OCI-LY1 (cell line): ENCODE results near the gene GPR27.

ENCODE experiments used
- H2AFZ ChIP-seq: fragments of 200-600 bp; sonication (generic), shearing (Covaris generic); 2 replicates; pipeline ENCODE4 v1.6.0; 2014; ENCODE audit warnings: antibody characterized with exemption, mild to moderate bottlenecking, low read length
- H3F3A ChIP-seq: fragments of 200-600 bp; sonication (generic), shearing (Covaris generic); 2 replicates; pipeline ENCODE4 v1.6.0; 2014; ENCODE audit warnings: mild to moderate bottlenecking, antibody characterized with exemption, low read length, moderate library complexity; ENCODE audit not compliant: insufficient read depth
- H3K27ac ChIP-seq: fragments of 200-600 bp; sonication (generic); 2 replicates; pipeline ENCODE4 v1.5.1; 2014; ENCODE audit warnings: low read length, mixed run types, mild to moderate bottlenecking, low read depth; ENCODE audit not compliant: poor library complexity, severe bottlenecking
- H3K27me3 ChIP-seq: fragments of 200-600 bp; sonication (generic); 2 replicates; pipeline ENCODE4 v1.6.0; 2014; ENCODE audit warnings: antibody characterized with exemption, mild to moderate bottlenecking, low read length, moderate library complexity; ENCODE audit not compliant: insufficient read depth
- H3K36me3 ChIP-seq: fragments of 200-600 bp; sonication (generic); 2 replicates; pipeline ENCODE4 v1.6.1; 2014; ENCODE audit warnings: mild to moderate bottlenecking, antibody characterized with exemption, low read length, moderate library complexity, mixed read lengths; ENCODE audit not compliant: insufficient read depth
- H3K4me1 ChIP-seq: fragments of 200-600 bp; sonication (generic); 2 replicates; pipeline ENCODE4 v1.5.1; 2014; ENCODE audit warnings: mild to moderate bottlenecking, low read length, moderate library complexity; ENCODE audit not compliant: insufficient read depth, severe bottlenecking
- H3K4me2 ChIP-seq: fragments of 200-600 bp; sonication (generic), shearing (Covaris generic); 2 replicates; pipeline ENCODE4 v1.6.1; 2014; ENCODE audit warnings: low read length
- H3K4me3 ChIP-seq: fragments of 200-600 bp; sonication (generic); 2 replicates; pipeline ENCODE4 v1.5.1; 2014; ENCODE audit warnings: low read length, low read depth, mild to moderate bottlenecking, mixed read lengths; ENCODE audit not compliant: poor library complexity, severe bottlenecking
- H3K79me2 ChIP-seq: fragments of 200-600 bp; shearing (Covaris generic); 2 replicates; pipeline ENCODE4 v1.6.1; 2016; ENCODE audit warnings: mixed run types, low read length, mixed read lengths; ENCODE audit not compliant: insufficient read depth
- H3K9ac ChIP-seq: fragments of 200-600 bp; sonication (generic), shearing (Covaris generic); 2 replicates; pipeline ENCODE4 v1.6.1; 2014; ENCODE audit warnings: mild to moderate bottlenecking, low read length, mixed read lengths
- H3K9me2 ChIP-seq: fragments of 200-600 bp; sonication (generic), shearing (Covaris generic); 2 replicates; pipeline ENCODE4 v1.6.1; 2014; ENCODE audit warnings: low read depth, mild to moderate bottlenecking, low read length, mixed read lengths
- H3K9me3 ChIP-seq: fragments of 200-600 bp; shearing (Covaris generic); 2 replicates; pipeline ENCODE4 v1.6.1; 2014; ENCODE audit warnings: low read length, mixed read lengths
- H4K20me1 ChIP-seq: fragments of 200-600 bp; sonication (generic), shearing (Covaris generic); 2 replicates; pipeline ENCODE4 v1.6.0; 2016; ENCODE audit warnings: mild to moderate bottlenecking, low read length; ENCODE audit not compliant: insufficient read depth
- CTCF ChIP-seq: fragments of 200-600 bp; sonication (generic), shearing (Covaris generic); IDR thresholded peaks from 2 replicates; pipeline ENCODE4 v1.5.1; 2017; ENCODE audit warnings: mild to moderate bottlenecking, antibody characterized with exemption, low read length, moderate library complexity, mixed read lengths
- EZH2 ChIP-seq: fragments of 200-600 bp; sonication (generic), shearing (Covaris generic); IDR thresholded peaks from 2 replicates; pipeline ENCODE4 v1.8.0; 2017; ENCODE audit warnings: borderline replicate concordance, mixed run types, mild to moderate bottlenecking, antibody characterized with exemption, low read length, moderate library complexity, mixed read lengths

The GPR27 gene

DNA sequence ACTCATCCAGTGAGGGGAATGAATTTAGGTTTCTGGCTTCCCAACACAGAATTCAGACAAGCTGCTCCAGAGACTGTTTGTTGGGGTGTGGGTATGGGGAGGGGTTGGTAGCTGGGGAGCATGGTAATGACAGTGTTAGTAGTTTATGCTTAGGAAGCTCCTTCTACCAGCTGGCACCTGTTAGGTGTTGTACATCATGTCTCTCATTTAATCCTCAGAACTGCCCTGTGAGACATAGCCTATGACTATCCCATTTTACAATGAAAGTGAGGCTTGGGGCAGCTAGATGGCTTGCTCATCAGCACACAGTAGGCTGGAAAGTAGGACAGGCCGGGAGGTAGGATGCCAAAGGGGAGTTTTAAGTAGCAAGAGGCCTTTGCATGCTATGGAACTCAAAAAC, 31.0 kb upstream of the GPR27 start:
- TF ChIP-seq CTCF = no peak
- no peak for TF ChIP-seq EZH2
- no peak overlapping the region for H3K27ac ChIP-seq
- H3K4me3 ChIP-seq = no peak overlapping the region
- no peaks in the 10 kb centered on the region for H3K36me3 ChIP-seq
- no peaks in the 10 kb centered on the region for H3K9me2 ChIP-seq
- no peaks in the 10 kb centered on the region for H3K27me3 ChIP-seq
- H4K20me1 ChIP-seq = no peaks in the 10 kb centered on the region
- H3K9me3 ChIP-seq = no peaks in the 10 kb centered on the region
- no peaks in the 10 kb centered on the region for H3K79me2 ChIP-seq
- no peaks in the 10 kb centered on the region for H3F3A ChIP-seq
- H2AFZ ChIP-seq = no peak overlapping the region
- no peak overlapping the region for H3K4me2 ChIP-seq
- peaks cover 12% of the 10 kb centered on the region for H3K4me1 ChIP-seq
- H3K9ac ChIP-seq = no peak overlapping the region

DNA sequence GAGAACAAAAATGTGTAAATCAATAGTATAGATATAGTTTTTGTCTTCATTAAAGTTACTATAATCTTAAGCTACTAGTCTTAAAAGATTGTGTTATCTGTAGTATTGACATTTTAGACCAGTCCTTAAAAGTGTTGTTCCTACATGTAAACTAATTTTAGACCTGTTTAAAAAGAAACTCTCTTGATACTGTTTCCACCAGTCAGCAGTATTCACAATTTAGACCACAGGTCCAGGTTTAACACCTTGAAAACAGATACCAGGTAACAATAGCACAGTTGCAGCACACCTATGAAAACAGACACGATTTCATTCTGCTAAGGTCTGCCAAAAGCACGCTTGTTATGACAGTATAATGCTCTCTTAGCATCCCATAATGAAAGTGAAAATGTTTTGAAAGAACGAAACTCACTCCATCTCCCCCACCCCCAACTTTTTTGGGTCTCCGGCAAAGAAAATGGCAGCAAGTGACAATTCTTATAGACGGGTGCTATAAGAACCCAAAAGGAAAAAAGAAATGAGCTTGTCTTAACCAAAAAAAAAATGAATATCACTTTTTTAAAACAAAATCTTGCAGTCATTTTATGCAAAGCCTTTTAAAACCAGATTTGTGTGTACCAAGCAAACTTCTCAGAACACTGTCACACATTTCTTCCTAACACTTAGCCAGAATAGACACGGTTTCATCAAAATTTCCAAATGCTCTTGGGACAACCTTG, 30.0 kb upstream of the GPR27 start:
- no peak overlapping the region for H3K27ac ChIP-seq
- peak overlapping the region; percentile 63 for H3K4me2 ChIP-seq
- TF ChIP-seq CTCF (no peak), EZH2 (no peak)
- H3K27me3 ChIP-seq = no peaks in the 10 kb centered on the region
- H2AFZ ChIP-seq = no peak overlapping the region
- no peaks in the 10 kb centered on the region for H3K9me2 ChIP-seq
- no peak overlapping the region for H3K4me3 ChIP-seq
- peaks cover 12% of the 10 kb centered on the region for H3K4me1 ChIP-seq
- H3K79me2 ChIP-seq = no peaks in the 10 kb centered on the region
- no peaks in the 10 kb centered on the region for H3F3A ChIP-seq
- H4K20me1 ChIP-seq = no peaks in the 10 kb centered on the region
- H3K36me3 ChIP-seq = no peaks in the 10 kb centered on the region
- no peak overlapping the region for H3K9ac ChIP-seq
- no peaks in the 10 kb centered on the region for H3K9me3 ChIP-seq

DNA sequence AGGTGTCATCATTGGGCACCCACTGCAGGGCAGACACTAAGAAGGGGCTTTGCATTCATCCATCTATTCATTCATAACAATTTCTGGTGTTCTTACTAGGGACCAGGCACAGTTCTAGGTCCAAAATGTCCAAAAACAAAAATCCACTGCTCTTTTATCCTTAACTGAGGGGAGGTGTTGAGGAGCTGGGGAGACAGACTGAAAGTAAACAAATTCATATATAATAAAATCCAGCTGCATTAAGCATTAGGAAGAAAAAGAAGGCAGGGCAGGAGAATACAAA, 29.5 kb upstream of the GPR27 start:
- Histone ChIP-seq H4K20me1 (no peaks in the 10 kb centered on the region), H3K9me3 (no peaks in the 10 kb centered on the region), H2AFZ (no peak overlapping the region), H3K4me3 (peak overlapping the region; percentile 56), H3K79me2 (no peaks in the 10 kb centered on the region), H3K9me2 (no peaks in the 10 kb centered on the region), H3K36me3 (no peaks in the 10 kb centered on the region), H3K9ac (no peak overlapping the region), H3K4me2 (peak overlapping the region; percentile 63), H3K27ac (no peak overlapping the region), H3K4me1 (peaks cover 12% of the 10 kb centered on the region), H3F3A (no peaks in the 10 kb centered on the region), H3K27me3 (no peaks in the 10 kb centered on the region)
- TF ChIP-seq CTCF (no peak), EZH2 (no peak)
